ENCODE data around the gene GFPT1.
"Not testable (repeated sequence)": the region's sequence is repeated elsewhere in the genome, so short reads cannot be mapped to it uniquely, and the experiment has no call there.

Gene GFPT1

GRCh38 chr2:69386789-69387734 is at the start of gene GFPT1:
Gene GFPT1, minus strand, starts transcription at chr2:69387227. Its CDS starts 156 bp downstream, at chr2:69387071.
- peak; percentile 72 for DNase-seq (ENCODE audit: low read depth, low spot score)

GRCh38 chr2:69436596-69436937 is 49.5 kb upstream of the GFPT1 start:
- DNase-seq (ENCODE audit: low read depth, low spot score) = no peak

GRCh38 chr2:69434753-69435152 is 47.7 kb upstream of the GFPT1 start:
- no peak for DNase-seq (ENCODE audit: low read depth, low spot score)

- DNase-seq (ENCODE audit: low read depth, low spot score) = no peak
These were observed 42.6 kb upstream of the GFPT1 start for GRCh38 chr2:69429491-69430183.

- DNase-seq (ENCODE audit: low read depth, low spot score) = no peak
These were observed 42.0 kb upstream of the GFPT1 start for GRCh38 chr2:69428981-69429380.

GRCh38 chr2:69424419-69424818 is 37.4 kb upstream of the GFPT1 start:
- no peak for DNase-seq (ENCODE audit: low read depth, low spot score)

- DNase-seq (ENCODE audit: low read depth, low spot score) = no peak
These were observed 35.2 kb upstream of the GFPT1 start for GRCh38 chr2:69422198-69422597.

- not testable (repeated sequence) for DNase-seq (ENCODE audit: low read depth, low spot score)
These were observed 32.1 kb upstream of the GFPT1 start for GRCh38 chr2:69419111-69419510.

GRCh38 chr2:69416147-69416546 is 29.1 kb upstream of the GFPT1 start:
- DNase-seq (ENCODE audit: low read depth, low spot score) = no peak

- DNase-seq (ENCODE audit: low read depth, low spot score) = no peak
These were observed 24.1 kb upstream of the GFPT1 start for GRCh38 chr2:69411120-69411519.

GRCh38 chr2:69405306-69405705 is 18.3 kb upstream of the GFPT1 start:
- no peak for DNase-seq (ENCODE audit: low read depth, low spot score)

- no peak for DNase-seq (ENCODE audit: low read depth, low spot score)
These were observed 13.1 kb upstream of the GFPT1 start for GRCh38 chr2:69400121-69400520.

- DNase-seq (ENCODE audit: low read depth, low spot score) = no peak
These were observed 10.2 kb upstream of the GFPT1 start for GRCh38 chr2:69397234-69397633.

GRCh38 chr2:69395866-69396265 is 8.8 kb upstream of the GFPT1 start:
- DNase-seq (ENCODE audit: low read depth, low spot score) = no peak

GRCh38 chr2:69393963-69394362 is 6.9 kb upstream of the GFPT1 start:
- DNase-seq (ENCODE audit: low read depth, low spot score) = no peak

GRCh38 chr2:69390471-69390870 is 3.4 kb upstream of the GFPT1 start:
- no peak for DNase-seq (ENCODE audit: low read depth, low spot score)

- DNase-seq (ENCODE audit: low read depth, low spot score) = no peak
These were observed 3.0 kb upstream of the GFPT1 start for GRCh38 chr2:69390001-69390400.

GRCh38 chr2:69389271-69389670 is 2.2 kb upstream of the GFPT1 start:
- no peak for DNase-seq (ENCODE audit: low read depth, low spot score)

- DNase-seq (ENCODE audit: low read depth, low spot score) = no peak
These were observed 899 bp upstream of the GFPT1 start for GRCh38 chr2:69387770-69388481.

GRCh38 chr2:69386360-69386759 is 667 bp downstream of the GFPT1 start:
- no peak for DNase-seq (ENCODE audit: low read depth, low spot score)

- no peak for DNase-seq (ENCODE audit: low read depth, low spot score)
These were observed 1.4 kb downstream of the GFPT1 start for GRCh38 chr2:69385443-69386151.

- DNase-seq (ENCODE audit: low read depth, low spot score) = no peak
These were observed 2.4 kb downstream of the GFPT1 start for GRCh38 chr2:69384618-69385081.
